ENCODE data around the gene SFXN5. TPM values are rescaled to one million over a fixed set of nuclear protein-coding genes. Genes with fewer than 3 reads are reported as not detected.

The SFXN5 gene
- total RNA-seq, 2 donors from 2014 or later: 7.6 to 10.3 TPM

DNA sequence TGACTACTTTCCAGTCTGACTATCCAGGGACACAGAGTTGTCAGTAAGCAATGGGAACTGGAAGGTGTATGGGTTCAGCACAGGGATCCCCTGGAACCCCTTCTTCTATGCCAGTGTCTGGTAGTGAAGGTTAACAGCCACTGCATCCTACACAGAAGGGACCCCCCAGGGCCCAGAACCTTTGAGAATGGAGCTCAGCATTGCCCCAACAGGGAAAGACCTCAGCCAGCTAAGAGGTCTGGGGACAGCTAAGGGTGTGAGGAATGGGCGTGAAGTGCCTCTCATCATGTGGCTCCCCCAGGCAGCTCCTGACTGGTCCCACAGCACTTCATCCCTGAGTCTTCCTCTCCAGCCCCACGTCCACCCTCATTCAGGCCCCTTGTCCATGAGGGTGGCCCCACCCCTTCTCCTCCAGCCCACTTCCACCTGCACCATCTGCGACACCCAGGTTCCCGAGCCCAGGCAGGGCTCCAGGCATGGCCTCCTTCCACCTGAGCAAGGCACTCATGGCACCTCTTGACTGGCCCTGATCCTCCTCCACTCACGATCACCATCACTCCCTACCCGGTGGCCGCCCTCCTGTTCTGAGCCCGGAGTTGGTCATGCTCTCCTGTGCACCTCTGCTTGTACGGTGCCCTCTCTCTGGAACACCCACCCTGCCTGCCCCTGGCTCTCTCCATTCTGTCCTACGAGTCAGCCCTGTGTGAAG is 77.1 kb downstream of the SFXN5 start:
- H3K27ac Mint-ChIP-seq: no peak overlapping the region
- H3K36me3 Mint-ChIP-seq (ENCODE audit: low read depth): no peaks in the 10 kb centered on the region
- no peak for ATAC-seq (replicated peaks)

DNA sequence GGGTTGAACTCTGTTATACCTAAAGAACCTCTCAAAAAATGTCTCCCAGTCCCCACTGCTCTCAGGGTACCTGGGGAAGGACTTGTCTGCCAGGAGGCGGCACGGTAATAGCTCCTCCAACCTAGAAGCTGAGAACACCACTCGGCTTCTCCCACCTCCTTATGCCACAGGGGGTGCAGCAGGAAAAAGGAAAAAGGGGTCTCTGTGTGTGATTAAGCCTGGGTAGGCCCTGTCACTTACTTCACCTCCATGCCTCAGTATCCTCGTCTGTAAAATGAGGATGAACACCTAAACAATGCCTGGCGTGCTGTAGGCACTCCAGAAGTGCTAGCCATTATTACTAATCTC is 77.6 kb downstream of the SFXN5 start:
- Mint-ChIP-seq H3K27me3 (no peaks in the 10 kb centered on the region), H3K4me3 (no peak overlapping the region), H3K27ac (no peak overlapping the region), H3K4me1 (no peaks in the 10 kb centered on the region), H3K36me3 (ENCODE audit: low read depth) (no peaks in the 10 kb centered on the region), H3K9me3 (no peaks in the 10 kb centered on the region)
- ATAC-seq (replicated peaks): no peak

More for the DNA sequence above, 77.1 kb downstream of the SFXN5 start:
- Mint-ChIP-seq H3K9me3 (no peaks in the 10 kb centered on the region), H3K27me3 (no peaks in the 10 kb centered on the region), H3K4me1 (no peaks in the 10 kb centered on the region), H3K4me3 (no peak overlapping the region)

DNA sequence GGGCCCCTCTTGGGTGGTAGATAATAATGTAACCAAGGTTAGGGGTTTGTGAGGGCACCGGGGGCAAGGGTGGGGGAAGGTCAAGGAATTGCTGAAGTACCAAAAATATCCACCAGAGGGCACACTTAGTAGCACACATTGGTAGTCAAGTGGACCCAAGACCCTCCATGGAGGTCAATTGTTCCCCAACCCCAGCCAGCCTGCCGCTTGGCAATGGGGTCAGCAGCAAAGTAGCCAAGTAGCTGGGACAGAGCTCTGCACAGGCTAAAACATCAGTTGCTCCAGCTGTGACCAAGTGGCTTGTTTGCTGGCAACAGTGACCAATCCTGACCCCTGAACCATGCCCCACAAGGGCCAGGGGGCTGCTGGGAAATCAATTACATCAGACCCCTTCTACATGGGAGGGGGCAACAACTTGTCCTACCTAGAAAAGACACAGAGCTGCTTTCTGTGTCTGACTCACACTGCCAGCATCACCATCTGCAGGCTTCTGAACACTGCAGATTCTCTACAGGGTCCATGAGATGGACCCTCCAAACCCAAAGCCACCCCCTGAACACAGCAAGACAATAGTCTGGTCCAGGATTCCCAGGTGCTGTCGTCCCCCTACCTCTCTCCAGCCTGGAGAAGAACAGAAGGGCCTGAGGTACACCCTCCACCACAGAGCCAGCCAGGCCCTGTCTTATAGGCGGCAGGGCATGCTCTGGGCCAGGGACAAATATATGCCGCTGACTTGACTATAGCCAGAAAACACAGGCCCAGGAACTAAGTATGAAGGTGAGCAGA is 78.2 kb downstream of the SFXN5 start:
- Mint-ChIP-seq H3K4me1 (no peaks in the 10 kb centered on the region), H3K27me3 (no peaks in the 10 kb centered on the region), H3K9me3 (no peaks in the 10 kb centered on the region), H3K4me3 (no peak overlapping the region), H3K36me3 (ENCODE audit: low read depth) (no peaks in the 10 kb centered on the region), H3K27ac (no peak overlapping the region)
- peak; percentile 53 for ATAC-seq (replicated peaks)

DNA sequence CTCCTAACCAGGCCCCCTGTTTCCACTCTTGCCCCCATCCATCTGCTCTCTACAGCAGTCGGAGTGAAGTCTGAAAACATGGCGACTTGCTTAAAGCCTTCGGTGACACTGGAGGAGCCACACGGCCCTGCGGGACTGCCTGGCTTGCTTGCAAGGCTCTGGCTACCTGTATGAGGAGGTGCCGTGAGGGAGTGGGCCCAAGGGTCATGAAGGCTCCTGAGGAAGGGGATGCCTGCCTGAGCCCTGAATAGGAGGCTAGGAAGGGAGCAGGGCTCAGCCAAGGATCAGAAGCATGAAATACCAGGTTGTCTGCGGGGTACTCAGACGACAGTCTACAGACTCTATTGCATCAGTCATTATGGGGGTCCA is 78.8 kb downstream of the SFXN5 start:
- Mint-ChIP-seq H3K4me1 (no peaks in the 10 kb centered on the region), H3K27ac (no peak overlapping the region), H3K4me3 (no peak overlapping the region), H3K27me3 (no peaks in the 10 kb centered on the region), H3K36me3 (ENCODE audit: low read depth) (no peaks in the 10 kb centered on the region), H3K9me3 (no peaks in the 10 kb centered on the region)
- ATAC-seq (replicated peaks): no peak

DNA sequence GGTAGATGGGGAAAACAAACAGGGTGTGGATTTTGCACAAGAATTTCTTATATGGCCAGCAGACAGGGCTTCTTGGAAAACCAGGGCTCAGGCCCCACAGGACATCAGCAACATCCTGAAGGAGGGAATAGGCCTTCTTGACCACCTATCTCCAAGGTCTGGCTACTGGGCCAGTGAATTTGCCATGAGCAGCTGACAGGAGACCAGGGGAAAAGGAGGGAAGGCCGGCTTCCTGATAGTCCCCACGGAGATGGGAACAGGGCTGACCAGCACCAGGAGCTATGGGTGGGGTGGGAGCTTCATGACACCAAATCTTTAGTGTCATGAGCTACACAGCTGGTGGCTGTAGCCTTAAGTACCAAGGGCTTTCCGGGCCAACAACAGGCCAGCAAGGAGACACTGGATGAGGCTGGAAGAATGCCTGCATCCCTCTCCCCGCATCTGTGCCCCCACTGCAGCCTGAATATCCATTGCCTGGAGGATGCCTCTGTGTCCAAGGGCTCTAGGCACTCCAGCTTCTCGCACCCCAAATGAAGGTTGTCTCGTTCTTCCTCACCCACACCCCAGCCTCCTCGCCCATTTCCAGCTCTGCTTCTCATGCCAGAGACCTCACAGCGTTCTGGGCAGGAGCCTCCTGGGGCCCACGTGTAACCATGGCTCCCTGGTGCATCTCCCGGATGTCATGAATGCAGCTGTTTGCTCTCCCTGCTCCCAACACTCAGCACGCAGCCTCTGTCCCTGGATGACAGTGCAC is 79.4 kb downstream of the SFXN5 start:
- Mint-ChIP-seq H3K36me3 (ENCODE audit: low read depth) (no peaks in the 10 kb centered on the region), H3K4me1 (no peaks in the 10 kb centered on the region), H3K27me3 (no peaks in the 10 kb centered on the region), H3K9me3 (no peaks in the 10 kb centered on the region), H3K4me3 (no peak overlapping the region), H3K27ac (no peak overlapping the region)
- no peak for ATAC-seq (replicated peaks)

DNA sequence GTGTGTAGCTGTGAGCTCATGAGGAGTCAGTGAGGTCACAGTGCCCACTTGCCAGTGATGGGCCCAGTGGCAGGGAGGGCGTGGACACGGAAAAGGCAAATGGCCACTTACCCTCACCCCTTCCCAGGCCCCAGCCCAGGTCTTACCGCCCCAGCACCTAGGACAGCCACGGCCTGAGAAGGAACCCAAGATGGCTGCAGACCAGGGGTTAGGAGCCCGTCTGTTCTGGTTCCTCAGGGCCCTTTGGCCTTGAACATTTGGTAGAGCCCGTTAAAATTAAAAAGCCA is 80.1 kb downstream of the SFXN5 start:
- Mint-ChIP-seq H3K4me1 (no peaks in the 10 kb centered on the region), H3K27me3 (no peaks in the 10 kb centered on the region), H3K4me3 (no peak overlapping the region), H3K27ac (no peak overlapping the region), H3K36me3 (ENCODE audit: low read depth) (no peaks in the 10 kb centered on the region), H3K9me3 (no peaks in the 10 kb centered on the region)
- ATAC-seq (replicated peaks): no peak

DNA sequence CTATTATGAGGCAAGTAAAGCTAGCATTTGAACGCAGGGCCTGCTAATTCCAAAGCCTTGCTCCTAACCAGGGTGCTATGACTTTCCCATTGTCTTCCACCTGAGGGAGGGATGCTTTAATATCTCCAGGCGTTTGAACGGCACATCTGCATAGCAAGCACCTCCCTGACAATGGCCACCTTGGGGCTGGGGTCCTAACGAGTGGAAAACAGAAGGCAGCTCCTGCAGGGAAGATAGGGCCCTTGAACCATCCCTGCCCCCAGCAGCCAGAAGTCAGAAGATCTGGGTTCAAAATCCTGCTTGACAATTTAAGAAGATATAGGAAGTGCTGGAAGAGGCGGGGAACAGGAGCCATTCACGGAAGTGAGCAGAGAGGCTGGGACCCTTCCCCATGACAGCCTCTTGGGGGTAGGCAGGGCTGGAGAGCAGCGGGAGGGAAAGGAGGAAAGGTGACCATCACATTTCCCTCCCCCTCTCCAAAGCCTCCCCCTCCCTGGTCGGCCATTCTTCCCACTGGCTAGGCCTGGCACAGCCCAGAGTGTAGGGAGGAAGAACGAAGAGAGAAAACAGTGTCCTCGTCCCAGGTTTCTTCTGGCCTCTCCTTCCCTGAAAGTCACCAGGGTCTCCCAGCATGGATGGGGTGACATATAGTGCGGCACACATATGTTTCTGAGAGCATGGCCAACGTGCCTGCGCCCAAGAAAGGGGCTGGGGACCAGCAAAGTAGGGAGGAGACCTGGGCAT is 80.6 kb downstream of the SFXN5 start:
- Mint-ChIP-seq H3K9me3 (no peaks in the 10 kb centered on the region), H3K36me3 (ENCODE audit: low read depth) (no peaks in the 10 kb centered on the region), H3K4me3 (no peak overlapping the region)

DNA sequence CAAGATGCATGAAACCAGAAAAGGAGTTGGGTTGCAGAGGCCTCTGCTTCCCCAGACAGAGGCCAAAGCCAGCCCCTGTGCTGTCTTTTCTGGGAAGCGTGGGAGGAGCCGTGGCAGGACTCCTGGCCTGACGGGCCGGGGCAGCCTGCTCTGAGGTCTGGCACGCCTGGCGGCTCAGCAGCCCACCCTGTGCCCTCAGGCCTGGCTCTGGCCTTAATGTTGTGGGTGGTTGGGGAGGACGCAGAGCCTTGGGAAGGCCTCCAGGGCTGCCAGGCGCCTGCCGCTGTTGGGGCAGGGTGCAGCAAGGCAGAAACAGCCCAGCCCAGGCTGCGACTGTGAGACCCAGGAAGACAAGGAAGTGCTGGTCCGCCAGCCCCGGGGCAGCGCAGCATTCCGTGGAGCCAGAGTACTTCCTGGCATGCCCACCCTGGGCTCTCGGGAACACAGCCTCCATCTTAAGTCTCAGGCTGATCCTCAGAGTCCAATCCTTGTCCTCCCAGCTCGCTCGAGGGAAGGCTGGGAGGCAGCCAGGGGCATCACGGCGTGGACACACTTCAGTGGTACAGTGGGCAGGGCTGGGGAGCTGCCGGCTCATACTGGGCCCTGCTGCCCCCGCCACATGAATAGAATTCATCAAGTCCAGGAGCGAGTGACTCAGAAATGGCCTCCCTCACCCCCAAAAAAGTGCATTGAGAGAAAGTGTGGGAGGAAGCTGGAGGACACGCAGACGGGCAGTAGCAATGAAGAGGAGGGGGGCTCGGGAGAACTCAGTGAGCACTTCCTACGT is 81.5 kb downstream of the SFXN5 start:
- H3K27ac Mint-ChIP-seq: no peak overlapping the region
- no peaks in the 10 kb centered on the region for H3K4me1 Mint-ChIP-seq
- no peaks in the 10 kb centered on the region for H3K27me3 Mint-ChIP-seq
- H3K4me3 Mint-ChIP-seq: no peak overlapping the region
- no peak for ATAC-seq (replicated peaks)
- no peaks in the 10 kb centered on the region for H3K9me3 Mint-ChIP-seq
- H3K36me3 Mint-ChIP-seq (ENCODE audit: low read depth): no peaks in the 10 kb centered on the region

More for the DNA sequence above, 80.6 kb downstream of the SFXN5 start:
- no peaks in the 10 kb centered on the region for H3K4me1 Mint-ChIP-seq
- H3K27me3 Mint-ChIP-seq: no peaks in the 10 kb centered on the region
- no peak for ATAC-seq (replicated peaks)
- H3K27ac Mint-ChIP-seq: no peak overlapping the region

DNA sequence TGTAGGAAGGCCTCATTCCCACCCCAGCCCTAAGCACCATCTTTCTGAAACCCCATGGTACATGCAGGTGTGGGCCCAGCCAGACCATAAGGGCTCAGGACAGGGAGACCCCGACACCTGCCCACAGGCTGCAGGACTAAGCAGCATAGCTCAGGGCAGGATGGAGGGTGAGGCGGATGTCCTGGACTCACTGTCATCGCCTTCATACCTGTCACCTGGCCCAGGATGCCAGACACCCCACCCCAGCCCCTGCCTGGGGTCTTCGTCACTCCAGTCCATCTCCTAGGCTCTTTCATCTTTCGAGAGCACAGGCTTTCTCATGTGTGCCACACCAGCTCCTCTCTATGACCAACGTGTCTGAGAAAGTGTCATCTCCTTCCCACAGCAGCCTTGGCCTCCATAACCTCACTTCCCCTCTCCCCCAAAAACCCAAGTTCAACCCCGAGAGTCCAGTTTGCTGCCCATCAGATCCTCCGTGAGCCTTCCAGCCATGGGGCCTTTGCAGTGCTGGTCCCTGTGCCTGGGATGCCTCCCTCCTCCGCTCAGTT is 82.7 kb downstream of the SFXN5 start:
- H3K9me3 Mint-ChIP-seq: no peaks in the 10 kb centered on the region

DNA sequence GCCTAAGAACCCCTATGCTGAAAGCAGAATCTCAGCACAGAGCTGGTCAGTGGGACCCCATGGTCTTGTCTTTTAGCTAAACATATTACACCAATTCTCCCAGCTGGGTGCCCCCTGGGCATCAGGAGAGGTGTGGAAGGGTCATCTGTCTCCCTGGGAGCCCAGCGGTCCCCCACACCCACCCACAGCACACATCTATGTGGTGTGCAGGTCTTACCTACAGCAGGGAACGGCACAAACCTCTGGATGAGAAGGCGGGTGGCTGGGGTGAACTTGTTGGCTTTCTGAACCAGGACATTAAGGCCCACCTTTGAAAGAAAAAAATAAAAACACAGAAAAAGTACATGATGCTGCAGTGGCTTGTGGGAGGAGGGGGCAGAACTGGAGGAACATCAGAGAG is 83.5 kb downstream of the SFXN5 start:
- ATAC-seq (replicated peaks): no peak
- no peak overlapping the region for H3K4me3 Mint-ChIP-seq
- no peaks in the 10 kb centered on the region for H3K36me3 Mint-ChIP-seq (ENCODE audit: low read depth)
- H3K9me3 Mint-ChIP-seq: no peaks in the 10 kb centered on the region
- no peaks in the 10 kb centered on the region for H3K4me1 Mint-ChIP-seq
- H3K27me3 Mint-ChIP-seq: no peaks in the 10 kb centered on the region
- no peak overlapping the region for H3K27ac Mint-ChIP-seq

More for the DNA sequence above, 82.7 kb downstream of the SFXN5 start:
- no peak overlapping the region for H3K4me3 Mint-ChIP-seq
- no peak overlapping the region for H3K27ac Mint-ChIP-seq
- no peak for ATAC-seq (replicated peaks)
- H3K36me3 Mint-ChIP-seq (ENCODE audit: low read depth): no peaks in the 10 kb centered on the region
- no peaks in the 10 kb centered on the region for H3K27me3 Mint-ChIP-seq
- H3K4me1 Mint-ChIP-seq: no peaks in the 10 kb centered on the region

DNA sequence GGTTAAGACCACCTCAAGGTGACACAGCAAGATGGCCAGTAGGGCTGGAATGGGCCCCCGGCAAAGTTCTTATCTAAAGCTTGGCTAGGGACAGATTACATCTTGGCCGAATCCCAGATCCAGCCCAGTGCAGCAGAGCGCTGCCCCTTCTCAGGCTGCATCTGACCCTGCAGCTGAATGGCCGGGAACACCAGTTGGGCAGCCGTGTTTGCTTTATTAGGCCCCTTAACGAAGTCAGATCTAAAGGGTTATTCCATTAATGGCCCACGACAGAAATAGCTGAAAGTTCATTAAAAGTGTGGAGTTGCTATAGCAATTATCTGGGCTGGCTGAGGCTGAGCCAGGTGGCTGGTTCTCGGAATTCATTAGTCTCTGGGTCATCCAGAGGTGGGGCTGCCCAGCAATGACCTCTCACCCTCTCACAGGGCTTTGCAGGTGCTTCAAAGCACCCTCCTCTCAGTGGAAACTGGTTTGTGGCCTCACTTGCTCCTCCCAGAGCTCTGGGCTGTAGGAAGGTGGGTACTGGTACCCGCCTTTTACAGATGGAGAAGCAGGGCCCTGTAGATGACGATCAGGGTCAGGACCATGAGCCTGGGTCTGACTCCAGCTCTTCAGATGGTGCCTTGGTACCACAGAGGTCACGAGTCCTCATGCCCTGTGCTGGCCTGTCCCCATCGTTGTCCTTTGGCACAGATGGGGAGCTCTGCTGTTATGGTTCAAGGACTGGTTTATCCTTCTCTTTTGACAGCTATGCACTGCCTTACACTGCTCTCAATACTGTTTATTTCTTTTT is 85.4 kb downstream of the SFXN5 start:
- Mint-ChIP-seq H3K27me3 (no peaks in the 10 kb centered on the region), H3K4me3 (no peak overlapping the region), H3K9me3 (no peaks in the 10 kb centered on the region), H3K27ac (no peak overlapping the region), H3K36me3 (ENCODE audit: low read depth) (no peaks in the 10 kb centered on the region), H3K4me1 (no peaks in the 10 kb centered on the region)
- ATAC-seq (replicated peaks): no peak

DNA sequence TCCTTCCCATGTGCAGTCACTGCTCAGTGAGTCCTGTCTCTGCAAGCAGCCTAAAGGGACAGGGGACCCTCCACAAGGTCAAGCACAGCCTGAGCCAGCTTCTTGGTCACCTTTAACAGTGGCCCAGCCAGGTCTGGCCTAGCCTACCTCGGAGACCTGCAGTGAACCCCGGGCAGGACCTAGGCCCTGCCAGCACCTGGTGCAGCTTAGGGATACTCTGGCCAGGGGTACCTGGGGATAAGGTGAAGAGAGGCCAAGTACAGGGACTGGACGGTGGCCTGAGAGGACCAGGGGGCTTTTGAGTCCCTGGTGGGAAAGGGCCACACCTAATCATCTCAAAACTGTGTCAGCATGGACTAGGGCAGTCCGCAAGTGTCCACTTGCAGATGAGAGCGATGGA is 86.4 kb downstream of the SFXN5 start:
- H3K27me3 Mint-ChIP-seq: no peaks in the 10 kb centered on the region
- no peaks in the 10 kb centered on the region for H3K9me3 Mint-ChIP-seq
- no peak for ATAC-seq (replicated peaks)
- H3K27ac Mint-ChIP-seq: no peak overlapping the region
- H3K4me3 Mint-ChIP-seq: no peak overlapping the region
- no peaks in the 10 kb centered on the region for H3K4me1 Mint-ChIP-seq
- no peaks in the 10 kb centered on the region for H3K36me3 Mint-ChIP-seq (ENCODE audit: low read depth)

DNA sequence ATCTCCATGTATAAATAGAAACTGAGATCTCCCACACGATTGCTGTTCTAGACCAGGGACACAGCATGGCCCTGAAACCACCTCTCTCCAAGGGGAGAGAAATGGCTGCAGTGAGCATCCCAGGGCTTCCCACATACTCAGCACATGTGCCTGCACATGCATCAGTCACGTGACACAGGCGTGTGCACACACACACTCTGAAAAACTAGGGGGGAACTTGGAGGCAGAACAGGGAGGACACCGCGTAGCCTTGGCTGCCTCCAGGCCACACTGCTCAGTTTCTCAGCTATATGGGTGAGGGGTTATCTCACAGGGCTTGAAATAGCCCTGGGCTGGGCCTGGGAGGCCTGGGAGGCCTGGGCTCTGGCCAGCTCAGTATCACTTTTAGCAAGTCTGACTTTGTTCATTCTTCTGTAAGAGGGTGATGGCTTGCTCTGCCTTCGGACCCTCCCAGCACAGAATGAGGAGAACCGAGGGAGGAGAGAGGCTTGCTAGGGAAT is 87.3 kb downstream of the SFXN5 start:
- Mint-ChIP-seq H3K27me3 (no peaks in the 10 kb centered on the region), H3K36me3 (ENCODE audit: low read depth) (no peaks in the 10 kb centered on the region), H3K9me3 (no peaks in the 10 kb centered on the region), H3K27ac (no peak overlapping the region), H3K4me3 (no peak overlapping the region), H3K4me1 (no peaks in the 10 kb centered on the region)
- ATAC-seq (replicated peaks): no peak
